Midbrain (tissue), 1 donor: Measurements from ENCODE around the gene SRPRB.

Experiments used
- DNase-seq: peaks from one replicate; lab custom pipeline; 2025; lab: John Stamatoyannopoulos, UW

SRPRB gene

DNA sequence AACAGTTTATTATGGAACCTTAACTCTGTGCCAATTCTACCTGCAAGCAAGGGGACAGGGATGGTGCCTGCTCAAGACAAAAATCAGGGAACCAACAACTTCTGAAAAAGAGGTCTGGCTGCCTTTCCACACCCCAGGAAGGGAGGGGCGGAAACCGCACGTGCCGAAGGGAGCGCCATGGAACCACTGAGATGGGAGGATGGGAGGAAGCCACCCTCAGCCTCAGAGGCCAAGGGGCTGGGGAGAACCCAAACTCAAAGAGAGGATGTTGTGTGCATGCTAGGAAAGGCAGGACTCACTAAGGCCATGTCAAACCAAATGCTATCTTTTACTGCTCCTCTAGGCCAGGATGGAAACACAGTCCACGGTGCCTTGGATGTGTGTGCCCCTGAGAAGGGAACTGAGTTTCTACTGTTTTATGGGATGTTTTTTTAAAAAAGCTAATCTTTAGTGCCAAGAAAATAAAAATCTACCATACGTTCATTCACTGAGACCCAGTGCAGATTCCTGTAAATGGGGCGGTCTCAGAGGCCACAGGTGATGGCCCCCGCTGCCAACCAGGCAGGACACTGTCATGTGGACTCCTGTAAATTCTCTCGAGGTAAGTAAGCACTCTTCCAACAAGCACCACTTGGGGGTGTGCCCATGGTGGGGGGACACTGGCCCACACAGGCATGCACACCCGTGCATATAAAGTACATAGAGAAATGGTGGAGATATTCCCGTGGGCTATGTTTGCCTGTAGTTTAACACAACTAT lies 20.5 kb downstream of the SRPRB start:
- DNase-seq = no peak

DNA sequence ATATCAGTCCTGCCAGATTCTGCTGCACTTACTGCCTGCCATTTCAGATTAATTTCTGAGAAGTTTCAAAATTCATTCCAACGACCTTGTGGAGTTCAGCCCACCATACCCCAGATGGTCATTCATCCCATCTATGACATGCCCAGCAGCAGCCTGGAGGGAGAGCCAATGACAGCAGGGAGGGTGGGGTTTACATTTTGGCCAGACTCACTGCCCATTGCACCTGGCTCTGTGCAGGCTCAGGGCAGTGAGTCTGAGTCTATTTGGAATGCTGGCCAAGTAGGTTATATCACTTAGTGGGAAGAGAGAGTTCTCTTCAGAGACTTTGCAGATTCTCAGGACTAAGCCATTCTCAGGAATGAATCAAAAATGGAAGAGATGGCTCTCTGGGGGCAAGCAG lies 21.5 kb downstream of the SRPRB start:
- no peak for DNase-seq

GRCh38 chr3:133827684-133828083 lies 22.1 kb downstream of the SRPRB start:
- no peak for DNase-seq

DNA sequence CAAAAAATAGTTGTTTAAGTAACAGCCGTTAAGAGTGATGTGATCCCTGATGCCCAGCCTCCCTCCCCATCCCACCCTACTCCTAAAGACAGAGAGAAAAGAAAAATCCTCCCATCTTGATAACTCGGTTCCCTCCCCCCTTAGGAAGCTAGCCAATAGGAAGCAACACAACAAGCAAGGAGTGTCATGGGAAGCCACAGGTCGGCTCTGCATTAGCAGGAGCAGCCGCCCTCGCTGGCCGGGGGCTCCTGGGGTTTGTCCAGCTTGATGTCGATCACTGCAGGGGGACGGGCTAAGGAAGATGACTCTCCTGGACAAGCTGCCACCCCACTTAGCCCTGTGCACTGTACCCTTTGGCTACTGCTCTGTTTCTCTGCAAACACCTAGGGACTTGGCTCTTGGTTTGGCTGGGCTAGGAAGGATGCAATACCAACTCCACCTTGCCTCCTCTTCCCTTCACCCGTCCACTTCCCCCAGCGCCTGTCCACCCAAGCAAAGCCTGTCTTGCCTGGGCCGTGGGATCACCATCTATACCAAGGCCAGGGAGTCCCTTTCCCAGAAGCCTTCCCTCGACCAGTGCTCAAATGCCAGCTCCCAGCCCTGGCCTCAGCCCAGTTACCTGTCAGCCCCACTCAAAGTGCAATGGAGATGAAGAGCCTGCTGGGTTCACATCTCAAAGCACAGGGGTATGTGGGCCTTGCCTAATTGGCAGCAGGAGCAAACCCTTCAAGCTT lies 23.1 kb downstream of the SRPRB start:
- DNase-seq = no peak

DNA sequence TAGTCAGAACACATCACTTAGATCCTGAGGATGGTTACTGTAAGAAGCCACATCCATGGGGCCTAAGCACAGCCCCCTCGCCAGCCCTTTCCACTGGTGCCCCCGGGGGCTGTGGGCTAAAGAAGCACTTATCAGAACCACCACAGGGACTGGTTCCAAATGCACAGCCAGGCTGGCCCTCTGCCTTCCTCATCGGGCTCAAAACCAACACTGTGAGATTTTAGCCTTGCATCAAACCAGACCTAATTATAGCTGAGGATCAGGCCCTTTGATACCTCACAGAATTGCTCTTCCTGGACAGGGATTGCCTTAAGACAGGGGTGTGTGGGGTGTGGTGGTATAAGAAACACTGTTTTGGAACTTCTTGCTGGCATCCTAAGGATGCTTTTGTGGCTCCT lies 23.7 kb downstream of the SRPRB start:
- DNase-seq = no peak

GRCh38 chr3:133830071-133830470 lies 24.5 kb downstream of the SRPRB start:
- DNase-seq = no peak

GRCh38 chr3:133831966-133832801 lies 26.6 kb downstream of the SRPRB start:
- no peak for DNase-seq

- no peak for DNase-seq
Observed at GRCh38 chr3:133832802-133833144, 27.2 kb downstream of the SRPRB start.

- no peak for DNase-seq
Observed at GRCh38 chr3:133833267-133833666, 27.7 kb downstream of the SRPRB start.

DNA sequence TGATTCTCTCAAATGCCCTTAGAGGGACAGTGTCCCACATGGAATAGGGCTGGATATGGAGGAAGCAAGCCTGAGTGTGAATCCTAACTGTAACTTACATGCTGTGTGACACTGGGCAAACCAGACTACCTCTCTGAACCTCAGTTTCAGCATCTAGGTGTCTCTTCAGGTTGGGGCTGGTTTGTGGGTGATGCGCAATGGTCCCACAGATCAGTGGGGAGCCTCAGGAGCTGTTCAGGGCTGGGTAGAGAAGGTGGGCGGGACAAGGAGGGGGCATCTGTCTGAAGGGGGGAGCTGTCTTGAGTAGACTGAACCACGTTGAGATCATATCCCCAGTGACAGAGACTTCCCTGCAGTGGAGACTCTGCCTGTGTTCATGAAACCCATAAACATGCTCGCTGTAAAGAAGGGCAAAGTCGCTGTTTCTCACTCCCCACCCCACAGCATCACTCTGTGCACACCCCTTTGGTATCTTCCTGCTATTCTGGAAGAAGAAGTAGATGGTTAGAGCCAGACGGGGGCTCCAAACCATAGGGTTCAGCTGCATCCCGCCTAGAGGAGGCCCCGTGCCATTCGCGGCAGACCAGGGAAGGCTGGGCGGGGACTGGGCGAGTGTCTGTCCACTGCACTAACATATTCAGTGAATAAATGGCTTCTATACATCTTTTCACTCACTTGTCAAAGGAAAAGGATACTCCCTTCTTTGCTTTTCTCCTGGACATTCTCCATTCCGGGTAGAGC lies 28.4 kb downstream of the SRPRB start:
- no peak for DNase-seq

DNA sequence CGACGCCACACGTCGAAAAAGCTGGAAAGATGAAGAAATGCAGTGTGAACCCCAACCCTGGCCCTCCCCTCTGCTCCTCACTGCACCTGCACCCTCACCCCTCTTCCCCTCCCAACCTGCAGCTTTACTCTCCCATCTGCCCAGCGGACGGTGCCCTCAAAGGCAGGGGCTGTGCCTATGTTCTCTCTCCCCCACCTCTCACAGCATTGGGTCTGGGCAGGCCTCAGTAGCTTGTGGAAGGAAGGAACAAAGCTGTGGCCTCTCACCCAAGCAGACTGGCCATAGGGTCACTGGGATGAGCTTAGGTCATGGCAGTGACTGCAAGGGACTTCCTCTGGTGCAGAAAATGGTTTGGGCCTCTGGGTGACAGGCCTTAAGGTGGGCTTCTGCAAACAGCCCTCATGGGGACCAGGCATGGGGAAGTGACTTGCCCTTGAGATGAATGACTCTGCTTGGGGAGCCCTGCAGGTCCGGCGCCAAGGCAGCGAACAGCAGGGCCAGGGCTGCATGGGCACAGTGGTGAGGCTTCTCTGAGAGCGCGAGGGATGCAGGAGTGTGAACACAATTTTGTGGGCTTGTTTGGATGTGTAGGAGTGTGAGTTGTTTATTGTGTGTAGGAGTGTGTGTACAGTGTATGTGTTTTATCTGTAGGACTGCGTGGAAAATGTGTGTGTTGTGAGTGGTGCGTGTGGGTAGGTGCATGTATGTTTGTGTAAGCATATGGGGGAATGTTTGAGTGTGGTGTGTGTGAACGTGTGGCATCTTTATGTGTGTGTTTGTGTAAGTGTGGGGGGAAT lies 29.2 kb downstream of the SRPRB start:
- DNase-seq = no peak

GRCh38 chr3:133835418-133835743 lies 29.8 kb downstream of the SRPRB start:
- DNase-seq = no peak

DNA sequence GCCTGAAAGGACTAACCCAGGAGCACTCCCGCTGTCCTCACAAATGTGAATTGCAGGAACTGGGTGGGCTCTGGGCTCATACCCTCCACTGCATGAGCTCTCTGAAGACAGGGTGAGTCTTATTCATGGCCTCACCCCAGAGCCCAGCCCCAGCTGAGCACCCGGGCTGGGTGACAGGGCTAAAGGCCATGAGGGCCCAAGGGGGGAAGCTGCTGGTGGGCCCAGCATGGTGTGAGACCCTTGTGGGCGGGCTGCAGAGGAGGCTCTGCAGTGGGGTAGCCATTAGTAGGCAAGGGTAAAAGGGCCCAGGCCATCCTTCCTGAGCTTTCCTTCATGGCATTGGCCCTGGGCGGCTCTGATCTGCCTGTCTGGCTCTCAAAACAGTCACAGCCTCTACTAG lies 30.3 kb downstream of the SRPRB start:
- no peak for DNase-seq

- DNase-seq = no peak
Observed at GRCh38 chr3:133836497-133837158, 31.0 kb downstream of the SRPRB start.

GRCh38 chr3:133837487-133838295 lies 32.1 kb downstream of the SRPRB start:
- no peak for DNase-seq

DNA sequence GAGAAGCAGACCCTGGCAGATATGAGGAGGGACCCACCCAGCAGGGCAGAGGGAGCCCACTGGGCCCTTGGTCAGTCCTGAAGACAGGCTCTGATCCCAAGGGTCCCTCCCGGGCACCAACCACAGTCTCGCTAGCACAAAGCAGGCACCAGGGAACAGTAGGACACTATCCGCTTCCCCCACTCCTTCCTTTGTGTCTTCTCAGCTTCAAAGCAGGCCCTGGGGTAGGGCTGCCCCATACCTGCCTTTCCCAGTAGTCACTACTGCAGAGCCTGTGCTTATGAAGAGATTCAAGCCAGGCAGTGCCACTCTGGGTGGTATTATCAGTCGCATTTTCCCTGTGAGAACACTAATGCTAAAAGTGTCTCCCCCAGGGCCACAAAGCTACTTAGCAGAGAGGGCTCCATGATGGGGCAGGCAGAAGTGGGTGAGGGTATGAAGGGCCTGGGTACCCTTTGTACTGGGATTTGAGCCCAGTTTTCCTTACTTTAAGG lies 32.7 kb downstream of the SRPRB start:
- DNase-seq = no peak

GRCh38 chr3:133838916-133839800 lies 33.5 kb downstream of the SRPRB start:
- no peak for DNase-seq

DNA sequence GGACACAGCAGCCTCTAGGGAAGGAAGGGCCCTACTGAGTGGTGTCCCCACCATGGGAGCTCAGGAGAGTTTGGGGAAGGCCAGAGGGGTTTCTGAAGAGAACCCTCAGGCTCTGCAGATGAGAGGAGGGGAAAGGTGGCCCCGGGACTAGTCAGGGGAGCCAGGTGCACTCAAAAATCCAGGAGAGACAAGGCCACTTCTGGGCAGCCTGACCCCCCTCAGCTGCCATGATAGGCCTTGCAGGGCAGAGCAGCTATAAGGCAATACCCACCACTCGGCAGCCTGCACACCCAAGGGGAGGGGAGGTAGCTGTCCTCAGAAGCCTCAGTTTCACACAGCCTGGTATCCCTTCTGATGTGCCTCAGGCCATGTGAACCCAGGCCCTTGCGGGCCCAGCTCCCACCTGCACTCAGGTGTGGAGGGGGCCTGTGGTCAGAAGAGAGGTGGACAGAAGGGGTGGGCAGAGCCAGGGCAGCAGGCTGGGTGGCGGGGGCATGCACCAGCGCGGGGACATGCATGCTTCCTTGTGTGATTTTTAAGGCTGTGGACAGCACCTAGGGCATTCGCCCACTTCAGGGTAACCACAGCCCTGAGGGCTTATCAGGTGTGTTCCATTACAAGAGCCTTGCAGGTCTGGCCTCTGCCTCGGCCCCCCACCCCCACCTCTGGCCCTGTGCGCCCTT lies 34.6 kb downstream of the SRPRB start:
- no peak for DNase-seq
